MM.1S (cell line): ENCODE data around the gene PLA2G4E.

Experiments
- EZH2 ChIP-seq: fragments of 300-600 bp; sonication (generic); optimal IDR thresholded peaks from 2 replicates; pipeline ENCODE3; 2017; ENCODE audit warnings: low read depth, mild to moderate bottlenecking, antibody characterized with exemption, low read length, mixed read lengths
- TF ChIP-seq, protein P1 (sequence below): fragments of 300-600 bp; sonication (generic); IDR thresholded peaks from 2 replicates; pipeline ENCODE4 v1.5.1; 2016; ENCODE audit warnings: antibody characterized with exemption, low read length, mixed read lengths

DNA sequence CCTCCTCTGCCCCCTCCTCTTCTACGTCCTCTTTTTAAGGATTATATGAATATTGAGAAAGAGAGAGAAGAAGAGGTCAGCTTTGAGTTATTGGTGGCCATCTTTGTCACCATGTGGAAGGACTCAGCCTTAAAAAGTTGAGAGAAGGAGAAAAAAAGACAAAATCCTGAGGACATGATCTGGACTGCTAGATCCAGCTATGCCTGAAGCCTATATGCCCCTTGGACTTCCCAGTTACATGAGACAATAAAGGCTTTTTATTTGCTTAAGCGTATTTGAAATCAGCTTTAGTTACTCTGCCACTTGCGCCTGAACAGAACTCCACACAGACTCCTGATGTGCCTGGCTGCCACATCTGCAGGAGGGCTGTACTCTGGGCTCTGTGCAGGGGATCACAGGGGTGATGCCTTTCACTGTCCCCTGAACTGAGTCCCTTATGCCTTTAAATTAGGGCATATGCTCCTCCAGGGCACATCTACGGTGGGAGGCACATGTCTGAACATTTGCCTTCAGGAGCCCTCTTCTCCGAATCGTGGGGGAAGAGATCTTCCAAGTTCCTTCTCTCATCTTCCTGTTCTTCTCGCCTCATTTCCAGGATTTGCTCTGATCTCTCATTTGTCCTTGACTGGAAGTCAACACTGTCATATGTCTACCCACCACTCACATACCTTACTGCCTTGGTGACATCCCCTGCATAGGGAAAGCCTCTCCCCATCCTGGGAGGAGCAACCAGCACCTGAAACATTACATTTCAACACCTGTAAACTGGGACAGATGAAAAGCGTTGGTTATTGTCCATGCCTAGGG lies 14.0 kb upstream of the PLA2G4E start:
- TF ChIP-seq, protein P1, sequence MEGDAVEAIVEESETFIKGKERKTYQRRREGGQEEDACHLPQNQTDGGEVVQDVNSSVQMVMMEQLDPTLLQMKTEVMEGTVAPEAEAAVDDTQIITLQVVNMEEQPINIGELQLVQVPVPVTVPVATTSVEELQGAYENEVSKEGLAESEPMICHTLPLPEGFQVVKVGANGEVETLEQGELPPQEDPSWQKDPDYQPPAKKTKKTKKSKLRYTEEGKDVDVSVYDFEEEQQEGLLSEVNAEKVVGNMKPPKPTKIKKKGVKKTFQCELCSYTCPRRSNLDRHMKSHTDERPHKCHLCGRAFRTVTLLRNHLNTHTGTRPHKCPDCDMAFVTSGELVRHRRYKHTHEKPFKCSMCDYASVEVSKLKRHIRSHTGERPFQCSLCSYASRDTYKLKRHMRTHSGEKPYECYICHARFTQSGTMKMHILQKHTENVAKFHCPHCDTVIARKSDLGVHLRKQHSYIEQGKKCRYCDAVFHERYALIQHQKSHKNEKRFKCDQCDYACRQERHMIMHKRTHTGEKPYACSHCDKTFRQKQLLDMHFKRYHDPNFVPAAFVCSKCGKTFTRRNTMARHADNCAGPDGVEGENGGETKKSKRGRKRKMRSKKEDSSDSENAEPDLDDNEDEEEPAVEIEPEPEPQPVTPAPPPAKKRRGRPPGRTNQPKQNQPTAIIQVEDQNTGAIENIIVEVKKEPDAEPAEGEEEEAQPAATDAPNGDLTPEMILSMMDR: no peak
- no peak for TF ChIP-seq EZH2
